Ascending aorta (tissue), 2 donors: ENCODE measurements around the gene KLK7. TPM values are rescaled to one million over a fixed set of nuclear protein-coding genes. Genes with fewer than 3 reads are reported as not detected.
"Not testable (repeated sequence)": the region's sequence is repeated elsewhere in the genome, so short reads cannot be mapped to it uniquely, and the experiment has no call there.

Source experiments
- DNase-seq, 2 donors: peaks; one replicate each; pipeline ENCODE4 v3.0.0-alpha.2; 2019; ENCODE audit warnings: low spot score in 2 of 2
- H3K27ac ChIP-seq, 2 donors: fragments of 200-600 bp; sonication (generic); one replicate each; pipeline ENCODE4 v1.5.1; 2016 to 2017; ENCODE audit warnings: mild to moderate bottlenecking in 1 of 2
- H3K27me3 ChIP-seq: fragments of 200-600 bp; sonication (generic); one replicate; pipeline ENCODE4 v1.5.1; 2017
- H3K36me3 ChIP-seq, 2 donors: fragments of 200-600 bp; sonication (generic); one replicate each; pipeline ENCODE4 v1.5.1; 2016
- H3K4me1 ChIP-seq, 2 donors: fragments of 200-600 bp; sonication (generic); one replicate each; pipeline ENCODE4 v1.5.1; 2016 to 2017; ENCODE audit warnings: mild to moderate bottlenecking in 1 of 2
- H3K4me3 ChIP-seq, 2 donors: fragments of 200-600 bp; sonication (generic); one replicate each; pipeline ENCODE4 v1.5.1; 2016 to 2017; ENCODE audit warnings: mild to moderate bottlenecking in 1 of 2
- H3K9me3 ChIP-seq, 2 donors: fragments of 200-600 bp; sonication (generic); one replicate each; pipeline ENCODE4 v1.5.1; 2016
- CTCF ChIP-seq, 3 experiments: fragments of 200-600 bp in 2 of 3; fragments of 450-650 bp in 1 of 3; sonication (generic) in 2 of 3; IDR thresholded peaks; one replicate each; pipeline ENCODE4 v1.5.1; 2016 to 2019; ENCODE audit warnings: antibody characterized with exemption in 3 of 3, mild to moderate bottlenecking in 1 of 3, moderate library complexity in 1 of 3
- intact Hi-C: fragments of 100-400 bp; cut with DNase I; formaldehyde crosslinking; loops from one replicate; pipeline ENCODE4 v1.15.1; 2023
- total RNA-seq: library from RNA; depleted of rRNA; stranded (reverse); fragments of >200 nt; gene quantifications from one replicate; pipeline ENCODE4 v1.1.0, GENCODE V29; 2016

KLK7 gene
- total RNA-seq, 1 donor from 2014 or later: not detected

- DNase-seq: no peak
- TF ChIP-seq CTCF (IDR thresholded peaks at IDR 0.05): no peak
- no peaks in the 10 kb centered on the region for H3K4me1 ChIP-seq
- H3K9me3 ChIP-seq: no peaks in the 10 kb centered on the region
- no peaks in the 10 kb centered on the region for H3K27me3 ChIP-seq
- H3K27ac ChIP-seq: no peak overlapping the region
- H3K36me3 ChIP-seq: no peaks in the 10 kb centered on the region
- H3K4me3 ChIP-seq: no peak overlapping the region
- intact Hi-C loops: no loop called here
Observed at GRCh38 chr19:50977626-50978025, 6.1 kb downstream of the KLK7 start.

GRCh38 chr19:50975766-50976165, 8.0 kb downstream of the KLK7 start:
- no peak for TF ChIP-seq CTCF (IDR thresholded peaks at IDR 0.05)

GRCh38 chr19:50974702-50975556, 8.8 kb downstream of the KLK7 start:
- Histone ChIP-seq H3K27ac (no peak overlapping the region), H3K4me1 (no peaks in the 10 kb centered on the region), H3K27me3 (no peaks in the 10 kb centered on the region), H3K9me3 (no peaks in the 10 kb centered on the region), H3K36me3 (no peaks in the 10 kb centered on the region), H3K4me3 (no peak overlapping the region)
- no peak for DNase-seq
- intact Hi-C loops: no loop called here
- no peak for TF ChIP-seq CTCF (IDR thresholded peaks at IDR 0.05)

More at GRCh38 chr19:50975766-50976165, 8.0 kb downstream of the KLK7 start:
- no peak for DNase-seq
- H3K9me3 ChIP-seq: no peaks in the 10 kb centered on the region
- H3K36me3 ChIP-seq: no peaks in the 10 kb centered on the region
- H3K27me3 ChIP-seq: no peaks in the 10 kb centered on the region
- no peaks in the 10 kb centered on the region for H3K4me1 ChIP-seq
- intact Hi-C loops: no loop called here
- H3K27ac ChIP-seq: no peak overlapping the region
- no peak overlapping the region for H3K4me3 ChIP-seq

GRCh38 chr19:50972795-50973376, 10.8 kb downstream of the KLK7 start:
- Histone ChIP-seq H3K27me3 (no peaks in the 10 kb centered on the region), H3K36me3 (no peaks in the 10 kb centered on the region), H3K27ac (no peak overlapping the region), H3K4me1 (no peaks in the 10 kb centered on the region), H3K4me3 (no peak overlapping the region), H3K9me3 (no peaks in the 10 kb centered on the region)
- no peak for DNase-seq
- intact Hi-C loops: no loop called here
- no peak for TF ChIP-seq CTCF (IDR thresholded peaks at IDR 0.05)

- H3K36me3 ChIP-seq, H3K27ac ChIP-seq, H3K4me3 ChIP-seq, intact Hi-C loops, H3K27me3 ChIP-seq, H3K9me3 ChIP-seq, DNase-seq, H3K4me1 ChIP-seq: not testable (repeated sequence)
Observed at GRCh38 chr19:50969810-50970209, 13.9 kb downstream of the KLK7 start.

- H3K27ac ChIP-seq: no peak within 1 kb of the TSS
- intact Hi-C loops: no loop called here
- no peak for TF ChIP-seq CTCF (IDR thresholded peaks at IDR 0.05)
- no peaks in the 10 kb centered on the region for H3K4me1 ChIP-seq
- DNase-seq: no peak
- H3K27me3 ChIP-seq: no peaks in the 10 kb centered on the region
- no peaks in the 10 kb centered on the region for H3K36me3 ChIP-seq
- no peaks in the 10 kb centered on the region for H3K9me3 ChIP-seq
- H3K4me3 ChIP-seq: no peak within 1 kb of the TSS
Observed at GRCh38 chr19:50969413-50969760, 14.3 kb downstream of the KLK7 start, which contains the start of gene KLK6. TSS of gene KLK6 (minus strand) at chr19:50969591. CDS start at chr19:50968104, 1,487 bp downstream.
